Activated T-helper 9 cell treated with anti-CD3 and anti-CD28 coated beads, Interleukin-2, amount 50 U/mL, for 16 hours (primary cell): Measurements from ENCODE around the gene CNN3.
"Not testable (repeated sequence)": the region's sequence is repeated elsewhere in the genome, so short reads cannot be mapped to it uniquely, and the experiment has no call there.

Experiments used
- DNase-seq: peaks from one replicate; pipeline ENCODE4 v3.0.0-alpha.2; 2020; ENCODE audit warnings: low read depth

Gene CNN3

DNA sequence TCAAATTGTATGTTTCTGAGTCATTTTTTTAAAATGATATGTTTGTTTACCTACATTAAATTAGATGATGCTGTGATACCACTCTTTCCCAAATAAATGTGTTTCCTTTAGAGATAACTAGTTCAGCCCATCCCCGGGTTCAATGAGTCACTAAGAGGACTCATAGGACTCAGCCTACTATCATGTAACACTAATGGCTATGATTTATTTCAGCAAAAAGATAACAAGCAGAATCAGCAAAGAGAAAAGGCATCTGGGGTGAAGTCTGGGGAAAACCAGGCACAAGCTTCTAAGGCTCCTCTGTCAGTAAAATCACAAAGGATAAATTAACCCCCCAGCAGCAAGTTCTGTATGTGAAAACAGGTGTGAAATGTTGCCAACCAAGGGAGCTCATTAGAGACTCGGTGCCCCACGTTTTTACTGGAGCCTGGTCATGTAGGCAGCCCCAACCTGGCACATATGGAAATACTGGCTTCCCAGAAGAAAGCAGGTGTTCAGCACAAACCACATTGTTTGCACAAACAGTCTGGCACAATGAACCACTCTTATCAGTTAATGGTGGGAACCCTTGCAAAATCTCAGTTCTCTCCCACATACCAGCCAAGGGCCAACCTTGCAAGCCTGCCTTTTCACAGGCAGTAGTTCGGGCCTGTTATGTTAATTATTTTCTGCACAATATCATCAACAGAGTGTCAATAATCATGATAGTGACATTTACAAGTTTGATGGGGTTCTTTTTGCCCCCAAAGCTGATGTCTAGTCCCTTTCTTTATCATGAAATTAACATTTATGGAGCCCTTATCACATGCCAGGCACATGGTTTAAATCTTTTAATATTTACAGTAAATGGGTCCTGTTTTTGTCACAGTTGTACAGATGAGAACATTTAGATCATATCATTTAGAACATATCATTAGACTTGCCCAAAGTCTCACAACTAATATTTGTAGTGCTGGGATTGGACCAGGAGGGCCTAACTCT lies 23.1 kb upstream of the CNN3 start:
- no peak for DNase-seq

DNA sequence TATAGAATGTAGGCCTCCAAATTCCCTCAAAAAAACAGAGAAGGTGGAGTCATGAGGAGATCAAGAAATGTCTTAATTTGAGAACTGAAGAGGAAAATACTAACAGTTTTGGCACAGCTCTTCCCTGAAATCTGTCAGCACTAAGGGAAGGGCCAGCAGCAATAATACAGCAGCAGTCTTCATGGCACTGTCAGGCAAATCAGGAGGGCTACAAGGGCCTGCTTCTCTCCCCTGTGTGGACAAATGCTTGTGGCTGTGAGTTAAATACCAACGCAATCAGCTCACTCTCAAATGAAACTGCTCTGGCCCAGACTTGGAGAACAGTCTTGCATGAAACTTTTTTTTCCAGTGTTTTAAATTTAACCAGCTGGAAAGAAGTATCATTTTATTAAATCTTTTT lies 20.5 kb upstream of the CNN3 start:
- no peak for DNase-seq

GRCh38 chr1:94946886-94947285 lies 20.0 kb upstream of the CNN3 start:
- DNase-seq, result no peak

- DNase-seq, result no peak
Observed at GRCh38 chr1:94942171-94943128, 15.5 kb upstream of the CNN3 start.

DNA sequence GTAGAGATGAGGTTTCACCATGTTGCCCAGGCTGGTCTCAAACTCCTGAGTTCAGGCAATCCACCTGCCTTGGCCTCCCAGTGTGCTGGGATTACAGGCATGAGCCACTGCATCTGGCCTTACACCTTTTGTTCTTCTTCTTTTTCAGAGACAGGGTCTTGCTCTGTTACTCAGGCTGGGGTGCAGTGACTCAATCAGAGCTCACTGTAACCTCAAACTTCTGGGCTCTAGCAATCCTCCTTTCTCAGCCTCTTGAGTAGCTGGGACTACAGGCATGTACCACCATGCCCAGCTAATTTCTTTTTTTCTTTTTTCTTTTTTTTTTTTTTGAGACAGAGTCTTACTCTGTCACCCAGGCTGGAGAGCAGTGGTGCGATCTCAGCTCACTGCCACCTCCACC lies 14.6 kb upstream of the CNN3 start:
- DNase-seq, result not testable (repeated sequence)

DNA sequence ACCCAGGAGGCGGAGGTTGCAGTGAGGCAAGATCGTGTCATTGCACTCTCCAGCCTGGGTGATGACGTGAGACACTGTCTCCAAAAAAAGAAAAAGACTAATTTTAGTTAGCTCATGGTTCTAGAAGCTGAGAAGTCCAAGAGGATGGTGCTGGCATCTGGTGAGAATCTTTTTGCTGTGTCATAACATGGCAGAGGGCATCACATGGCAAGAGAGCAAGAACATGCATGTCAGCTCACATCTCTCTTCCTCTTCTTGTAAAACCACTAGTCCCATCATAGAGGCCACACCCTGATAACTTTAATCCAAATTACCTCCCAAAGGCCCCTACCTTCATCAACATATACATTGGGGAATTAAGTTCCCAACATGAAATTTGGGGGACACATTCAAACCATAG lies 13.8 kb upstream of the CNN3 start:
- no peak for DNase-seq

DNA sequence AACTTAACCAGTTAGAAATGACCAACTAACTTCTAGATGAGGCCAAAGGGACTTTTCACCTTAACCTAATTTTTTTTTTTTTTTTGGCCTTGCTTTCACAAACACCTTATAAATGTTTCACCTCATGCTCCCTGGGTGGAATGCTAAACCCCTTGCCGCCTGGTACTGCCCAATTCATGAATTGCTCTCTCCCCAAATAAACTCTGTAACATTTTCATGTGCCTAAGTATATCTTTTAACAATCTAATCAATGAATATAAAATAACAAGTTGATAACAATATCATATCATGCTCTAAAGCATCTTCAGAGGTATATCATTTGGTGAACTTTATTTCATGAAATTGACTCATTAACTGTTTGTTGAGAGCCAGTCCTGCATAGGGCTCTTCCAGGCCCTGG lies 10.9 kb upstream of the CNN3 start:
- DNase-seq, result no peak

- no peak for DNase-seq
Observed at GRCh38 chr1:94936861-94937620, 10.1 kb upstream of the CNN3 start.

GRCh38 chr1:94935476-94935875 lies 8.6 kb upstream of the CNN3 start:
- DNase-seq, result no peak

DNA sequence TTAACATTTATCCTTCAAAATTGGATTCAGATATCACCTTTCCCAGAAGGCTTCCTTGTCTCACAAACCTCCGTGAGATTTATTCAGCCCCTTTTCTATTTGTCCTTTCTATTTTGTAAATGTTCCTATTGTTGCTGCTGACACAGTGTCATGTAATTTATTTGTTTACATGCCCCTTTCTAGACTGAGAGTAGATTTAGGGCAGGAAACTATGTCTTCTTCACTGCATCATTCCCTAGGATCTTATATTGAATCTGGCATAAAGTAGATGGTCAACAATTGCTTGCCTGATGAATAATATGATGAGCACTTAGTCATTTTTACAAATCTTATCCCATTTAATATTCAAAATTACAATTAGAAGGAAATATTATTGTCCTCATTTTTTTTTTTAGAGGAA lies 8.1 kb upstream of the CNN3 start:
- DNase-seq, result no peak

DNA sequence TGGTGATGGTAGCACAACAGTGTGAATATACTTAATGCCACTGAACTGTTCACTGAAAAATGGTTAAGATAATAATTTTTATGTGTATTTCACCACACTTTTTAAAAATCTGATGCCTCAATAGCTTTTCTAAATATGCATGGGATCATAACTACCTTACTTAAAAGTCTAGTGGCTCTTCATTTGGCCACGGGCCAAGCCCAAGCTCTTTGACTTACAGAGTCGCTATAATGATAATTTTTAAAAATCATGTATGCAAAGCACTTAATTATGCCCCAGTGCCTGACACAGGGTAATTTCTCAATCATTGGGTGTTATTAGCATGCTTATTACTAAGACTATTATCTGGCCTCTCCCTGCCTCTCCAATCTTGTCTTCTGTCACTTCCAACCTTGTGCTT lies 7.6 kb upstream of the CNN3 start:
- no peak for DNase-seq

DNA sequence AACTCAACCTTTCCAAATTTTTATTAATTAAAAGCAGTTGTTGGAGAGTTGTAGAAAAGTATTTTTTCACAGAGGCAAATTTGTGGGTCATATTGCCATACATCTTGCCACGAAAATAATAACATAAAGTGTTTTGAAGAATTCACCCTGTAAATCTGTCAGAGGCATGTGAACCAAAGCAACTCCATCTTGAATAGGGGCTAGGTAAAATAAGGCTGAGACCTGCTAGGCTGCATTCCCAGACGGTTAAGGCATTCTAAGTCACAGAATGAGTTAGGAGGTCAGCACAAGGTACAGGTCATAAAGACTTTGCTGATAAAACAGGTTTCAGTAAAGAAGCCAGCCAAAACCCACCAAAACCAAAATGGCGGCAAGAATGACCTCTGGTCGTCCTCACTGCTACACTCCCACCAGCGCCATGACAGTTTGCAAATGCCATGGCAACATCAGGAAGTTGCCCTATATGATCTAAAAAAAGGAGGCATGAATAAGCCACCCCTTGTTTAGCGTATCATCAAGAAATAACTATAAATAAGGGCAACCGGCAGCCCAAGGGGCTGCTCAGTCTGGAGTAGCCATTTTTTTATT lies 4.4 kb upstream of the CNN3 start:
- no peak for DNase-seq

DNA sequence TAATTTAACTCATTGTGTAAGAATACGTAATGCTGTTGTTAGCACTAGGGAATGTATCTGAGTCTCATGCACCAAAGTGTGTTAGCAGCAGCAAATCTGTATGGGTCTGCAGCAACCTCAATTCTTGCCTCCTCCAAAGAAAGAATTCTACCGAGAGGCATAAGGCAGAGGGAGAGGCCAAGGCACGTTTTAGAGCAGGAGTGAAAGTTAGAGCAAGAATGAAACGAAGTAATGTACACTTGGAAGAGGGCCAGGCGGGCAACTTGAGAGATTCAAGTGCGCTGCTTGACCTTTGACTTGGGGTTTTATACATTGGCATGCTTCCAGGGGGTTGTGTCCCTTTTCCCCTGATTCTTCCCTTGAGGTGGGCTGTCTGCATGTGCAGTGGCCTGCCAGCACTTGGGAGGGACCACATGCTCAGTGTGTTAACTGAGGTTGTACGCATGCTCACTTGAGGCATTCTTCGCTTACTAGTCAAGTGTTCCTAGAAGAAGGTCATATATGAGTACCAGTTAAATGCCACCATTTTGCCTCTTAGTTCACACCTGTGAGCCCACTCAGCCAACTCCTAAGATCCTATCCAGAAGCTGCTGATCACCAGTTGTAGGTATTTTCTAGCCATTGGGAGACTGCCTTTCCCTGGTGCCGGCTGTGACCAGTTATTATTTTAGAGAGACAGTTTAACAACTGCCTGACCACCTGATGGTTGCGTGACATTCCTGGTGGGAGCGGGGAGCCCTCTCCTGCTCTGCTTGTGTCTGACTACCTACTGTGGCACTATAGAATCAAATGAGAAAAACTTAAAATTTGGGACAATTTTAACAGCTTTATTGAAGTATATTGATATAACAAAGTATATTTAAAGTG lies 2.7 kb upstream of the CNN3 start:
- DNase-seq, result no peak

DNA sequence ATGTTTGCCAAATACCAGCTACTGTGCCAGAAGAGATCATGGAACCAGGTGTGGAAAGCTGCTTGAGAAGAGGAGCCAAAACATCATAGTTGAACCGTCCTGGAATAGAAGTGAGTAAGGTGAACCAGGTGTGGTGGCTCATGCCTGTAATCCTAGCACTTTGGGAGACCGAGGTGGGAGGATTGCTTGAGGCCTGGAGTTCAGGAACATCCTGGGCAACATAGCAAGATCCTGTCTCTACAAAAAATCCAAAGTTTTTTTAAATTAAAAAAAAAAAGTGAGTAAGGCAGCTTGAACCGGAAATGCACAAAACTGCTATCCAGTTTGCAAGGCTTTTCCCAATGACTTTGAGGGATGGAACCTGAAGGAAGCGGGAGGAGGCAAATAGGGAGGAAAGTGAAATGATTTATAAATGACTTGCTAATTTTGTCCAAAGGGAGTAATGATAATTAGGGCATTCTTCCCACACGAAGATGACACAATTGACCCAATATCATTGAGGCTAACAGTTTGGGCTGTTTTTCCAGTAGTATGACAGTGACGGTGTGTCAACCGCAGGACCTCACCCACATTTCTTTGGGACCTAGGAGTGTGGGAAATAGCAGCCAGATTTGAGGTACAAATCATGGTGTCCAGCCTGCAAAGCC lies 1.5 kb upstream of the CNN3 start:
- no peak for DNase-seq

DNA sequence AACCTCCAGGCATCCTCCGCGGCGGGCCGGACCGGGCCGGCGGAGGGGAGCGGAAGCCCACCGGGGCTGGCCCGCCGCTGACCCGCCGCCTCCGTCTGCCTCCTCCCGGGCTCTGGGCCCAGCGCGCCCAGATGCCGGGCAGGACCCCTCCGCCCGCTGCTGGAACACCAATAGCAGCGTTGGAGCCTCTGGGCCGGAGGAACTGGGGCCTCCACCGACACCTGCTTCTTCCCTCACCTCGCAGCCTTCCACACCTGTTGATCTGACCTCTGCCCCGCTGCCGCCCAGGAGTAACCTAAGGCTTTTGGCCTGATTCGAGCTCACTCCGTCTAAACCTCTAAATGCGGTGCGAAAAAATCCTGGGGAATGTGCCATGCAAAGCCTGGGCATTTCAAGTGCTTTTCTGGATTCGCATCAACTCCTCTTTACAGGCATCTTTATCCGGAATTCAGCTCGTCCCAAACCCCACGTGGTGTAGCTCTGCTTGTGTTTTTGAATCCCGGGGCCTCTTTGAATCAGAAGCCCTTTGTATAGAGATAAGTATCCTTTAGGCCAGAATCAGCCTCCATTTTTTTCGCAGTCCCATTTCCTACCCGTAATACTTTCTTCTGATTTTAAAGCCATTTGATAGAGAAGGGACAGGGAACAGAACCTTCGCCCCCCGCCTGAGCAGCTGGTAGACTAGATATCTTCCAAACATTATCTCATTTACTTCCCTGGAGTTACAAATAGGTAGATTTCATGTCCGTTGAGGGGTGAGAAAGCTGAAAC lies 680 bp upstream of the CNN3 start:
- DNase-seq, result no peak

GRCh38 chr1:94926126-94926914 lies 590 bp downstream of the CNN3 start:
- DNase-seq, result no peak

DNA sequence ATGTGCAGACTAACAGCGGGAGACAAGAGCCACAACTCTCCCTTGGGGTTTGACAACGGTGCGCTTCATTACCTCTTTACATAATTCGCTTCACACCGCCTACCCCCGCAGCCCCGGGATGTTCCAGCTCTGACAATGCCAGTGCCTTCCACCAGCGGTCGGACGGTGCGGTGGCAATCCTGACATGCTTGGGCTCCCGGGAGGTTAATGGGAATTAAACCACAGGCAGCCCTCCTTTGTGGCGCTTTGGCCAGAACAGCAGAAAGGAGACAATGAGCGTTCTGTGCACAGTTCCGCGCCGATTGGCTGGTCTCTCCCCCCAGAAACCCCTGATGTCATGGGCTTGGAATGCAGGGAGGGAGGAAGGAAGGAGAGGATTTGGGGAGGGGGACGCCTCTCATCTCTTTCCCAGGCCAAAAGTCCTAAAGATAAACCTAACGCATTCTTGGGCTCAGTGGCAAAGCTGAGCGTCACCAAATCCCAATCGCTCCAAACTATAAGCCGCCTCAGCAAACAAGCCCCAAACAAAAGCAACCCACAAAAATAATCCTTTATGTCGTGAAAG lies 1.3 kb downstream of the CNN3 start:
- no peak for DNase-seq

DNA sequence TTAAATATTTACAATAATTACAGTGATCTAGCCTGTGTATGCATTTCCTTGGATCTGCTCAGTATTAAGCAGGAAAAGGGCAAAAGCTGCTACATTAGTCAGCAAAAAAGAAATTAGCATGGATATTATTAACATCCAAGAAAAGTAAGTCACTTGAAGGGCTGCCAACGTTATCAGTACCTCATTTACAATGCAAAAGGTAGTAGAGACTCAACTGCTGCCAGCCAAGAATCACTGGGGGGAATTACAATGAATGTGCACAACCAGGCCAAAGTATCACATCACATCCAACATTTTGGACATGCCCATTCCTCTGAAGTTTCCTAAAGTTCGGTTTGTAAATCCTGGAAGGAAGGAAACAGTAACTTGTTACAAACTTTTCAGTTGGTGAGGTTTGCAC lies 1.9 kb downstream of the CNN3 start:
- DNase-seq, result no peak
